Glomerular endothelial cell (primary cell): ENCODE measurements around the gene CELSR1. TPM values are rescaled to one million over a fixed set of nuclear protein-coding genes. Genes with fewer than 3 reads are reported as not detected.
"Not testable (repeated sequence)": the region's sequence is repeated elsewhere in the genome, so short reads cannot be mapped to it uniquely, and the experiment has no call there.

Experiments
- DNase-seq: peaks from one replicate; pipeline ENCODE4 v3.0.0-alpha.2; 2011; ENCODE audit warnings: low read depth, low spot score; ENCODE audit errors: extremely low read depth
- total RNA-seq: library from RNA; depleted of rRNA; stranded (reverse); fragments of >200 nt; gene quantifications from 2 replicates; pipeline ENCODE4 v1.2.3, GENCODE V29; 2015

CELSR1 gene
- total RNA-seq, 1 donor from 2014 or later: 9.5 TPM

DNA sequence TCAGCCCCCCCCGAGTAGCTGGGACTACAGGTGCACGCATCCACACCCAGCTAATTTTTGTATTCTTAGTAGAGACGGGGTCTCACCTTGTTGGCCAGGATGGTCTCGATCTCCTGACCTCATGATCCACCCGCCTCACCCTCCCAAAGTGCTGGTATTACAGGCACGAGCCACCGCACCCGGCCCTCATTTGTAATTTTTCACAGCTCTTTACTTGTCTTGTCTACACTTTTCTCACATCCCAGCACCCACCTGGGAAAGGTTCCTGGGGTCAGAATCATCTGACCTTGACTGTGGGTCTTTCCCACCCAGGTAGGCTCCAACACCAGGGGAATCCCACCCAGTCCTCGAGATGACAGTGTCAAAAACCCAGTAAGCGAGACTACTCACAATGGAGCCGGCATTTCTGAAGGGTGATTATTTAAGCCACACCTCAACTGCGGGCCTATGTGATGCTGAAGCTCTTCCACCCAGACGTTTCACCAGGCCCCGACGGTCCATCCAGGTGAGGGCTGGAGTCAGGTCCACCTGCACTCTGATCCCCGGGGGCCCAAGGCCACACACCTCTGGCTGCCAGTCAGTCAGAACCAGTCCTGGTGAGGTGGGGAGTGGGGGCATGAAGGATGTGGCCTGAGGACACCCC is 23.4 kb downstream of the CELSR1 start:
- no peak for DNase-seq

DNA sequence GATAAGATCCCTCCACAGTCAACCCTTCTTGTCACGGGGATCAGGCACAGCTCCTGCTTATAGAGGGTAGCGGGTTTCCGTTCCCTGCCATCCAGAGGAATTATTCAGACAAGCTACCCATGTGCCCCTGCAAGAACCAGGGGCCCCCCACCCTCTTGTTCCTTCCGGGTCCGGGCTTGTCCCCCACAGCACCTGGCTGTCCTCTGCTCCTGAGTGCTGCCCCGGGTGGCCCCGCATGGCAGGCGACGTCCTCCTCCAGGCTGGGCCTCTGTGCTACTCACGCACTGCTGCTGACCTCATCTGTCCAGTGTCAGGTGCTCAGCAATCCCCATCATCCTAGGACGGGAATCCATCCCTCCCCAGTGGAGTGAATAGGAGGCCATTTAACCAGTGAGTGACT is 24.7 kb downstream of the CELSR1 start:
- no peak for DNase-seq

DNA sequence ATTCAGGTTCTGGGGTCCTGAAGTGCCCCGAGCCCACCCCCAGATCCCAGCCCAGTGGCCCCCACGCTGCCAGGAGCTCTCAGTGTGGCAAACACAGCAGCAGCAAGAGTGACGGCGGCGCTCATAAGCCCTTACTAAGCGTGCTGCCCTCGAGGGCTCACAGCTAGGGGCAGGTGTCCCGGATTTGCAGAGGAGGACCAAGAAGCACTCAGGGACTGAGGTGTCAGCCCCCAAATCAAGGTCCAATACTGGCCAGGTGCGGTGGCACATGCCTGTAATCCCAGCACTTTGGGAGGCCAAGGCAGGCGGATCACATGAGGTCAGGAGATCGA is 25.4 kb downstream of the CELSR1 start:
- DNase-seq: no peak

DNA sequence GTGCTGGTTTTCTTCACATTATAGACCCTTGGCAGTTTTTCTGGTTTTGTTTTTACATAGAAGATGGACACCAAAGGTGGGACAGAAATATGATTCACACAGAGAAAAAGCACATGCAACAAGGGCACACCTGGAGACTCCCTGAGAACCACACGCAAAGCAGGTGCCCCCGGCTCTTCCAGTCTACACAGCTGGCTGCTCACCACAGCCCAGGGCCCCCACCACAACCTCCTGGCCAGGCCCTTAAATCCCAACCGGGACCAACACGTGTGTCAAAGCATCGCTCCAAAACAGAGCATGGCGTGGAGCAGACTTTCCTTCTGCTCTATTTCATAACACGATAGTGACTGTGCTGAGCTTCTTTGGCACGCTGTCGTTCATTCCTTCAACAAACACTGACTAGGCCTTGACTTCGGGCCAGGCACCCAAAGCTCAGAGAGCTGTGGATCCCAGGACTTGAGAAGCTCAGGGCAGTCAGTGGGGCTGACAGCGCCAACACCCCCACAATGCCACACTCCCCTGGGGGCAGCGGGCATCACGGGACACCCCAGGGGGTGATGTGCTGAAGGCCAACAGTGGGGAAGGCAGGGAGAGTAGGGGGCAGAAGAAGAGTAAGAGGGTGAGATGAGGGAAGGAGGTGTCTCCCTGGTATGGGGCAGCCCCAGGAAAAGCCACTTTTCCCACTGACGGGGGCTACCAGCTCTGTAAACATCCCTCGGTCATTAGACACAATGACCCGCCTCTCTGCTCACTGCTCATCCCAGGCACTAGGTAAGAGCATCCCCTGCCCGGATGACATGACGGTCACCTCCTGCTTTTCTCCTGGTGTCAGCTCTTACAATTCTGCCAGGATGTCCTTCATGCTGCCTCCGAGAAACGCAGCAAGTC is 26.0 kb downstream of the CELSR1 start:
- DNase-seq: no peak

DNA sequence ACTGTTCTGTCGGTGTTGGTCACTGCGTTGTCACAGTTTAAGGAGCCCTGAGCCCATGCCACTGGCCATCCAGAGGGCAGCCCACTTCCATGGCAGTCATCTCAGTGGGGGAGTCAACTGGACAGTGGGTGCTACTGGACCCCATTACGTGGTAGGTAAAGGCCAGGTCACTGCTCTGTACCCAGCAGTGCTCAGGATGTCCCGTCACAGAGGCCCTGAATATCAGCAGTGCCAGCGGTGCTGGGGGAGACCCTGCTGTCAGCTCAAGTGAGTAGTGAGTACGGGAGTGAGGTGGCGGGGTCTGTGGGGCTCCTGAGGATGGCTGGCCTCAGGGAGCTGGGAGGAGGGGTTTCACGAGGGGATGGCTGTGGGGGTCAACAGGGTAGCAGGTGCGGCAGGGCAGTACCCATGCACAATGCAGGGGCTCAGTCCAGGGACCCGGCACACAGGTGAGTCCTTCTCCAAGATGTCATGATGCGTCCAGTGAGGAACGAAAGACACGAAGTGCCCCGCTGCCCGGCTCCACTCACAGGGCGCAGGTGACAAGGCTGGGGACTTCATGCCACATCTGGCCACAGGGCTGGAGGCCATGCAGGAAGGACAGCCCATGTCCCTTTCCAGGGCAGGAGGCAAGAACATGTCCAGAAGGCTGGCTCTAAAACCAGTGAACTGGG is 27.9 kb downstream of the CELSR1 start:
- DNase-seq: no peak

DNA sequence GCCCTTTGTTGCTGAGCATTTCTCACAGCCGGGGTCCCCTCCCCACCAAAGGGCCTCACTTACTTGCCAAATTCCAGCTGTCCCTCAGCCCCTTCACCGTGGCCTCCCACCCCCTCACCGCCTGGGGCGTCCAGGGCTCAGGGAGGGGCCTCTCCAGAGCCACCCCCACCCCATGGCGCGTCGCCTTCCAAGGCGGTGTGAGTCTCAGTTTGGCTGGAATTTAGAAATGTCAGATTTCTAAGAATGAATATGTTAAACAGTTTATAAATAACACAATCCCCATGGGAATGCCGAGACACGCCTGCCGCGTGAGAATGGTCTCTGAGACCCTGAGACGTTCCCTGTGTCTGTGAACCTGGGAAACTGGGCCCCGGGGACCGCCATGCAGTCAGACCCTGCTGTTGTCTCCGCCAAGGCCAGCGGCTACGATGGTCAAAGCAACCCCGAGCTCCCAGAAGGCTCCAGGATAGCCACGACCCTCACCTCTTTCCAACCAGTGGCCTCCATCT is 28.9 kb downstream of the CELSR1 start:
- no peak for DNase-seq

DNA sequence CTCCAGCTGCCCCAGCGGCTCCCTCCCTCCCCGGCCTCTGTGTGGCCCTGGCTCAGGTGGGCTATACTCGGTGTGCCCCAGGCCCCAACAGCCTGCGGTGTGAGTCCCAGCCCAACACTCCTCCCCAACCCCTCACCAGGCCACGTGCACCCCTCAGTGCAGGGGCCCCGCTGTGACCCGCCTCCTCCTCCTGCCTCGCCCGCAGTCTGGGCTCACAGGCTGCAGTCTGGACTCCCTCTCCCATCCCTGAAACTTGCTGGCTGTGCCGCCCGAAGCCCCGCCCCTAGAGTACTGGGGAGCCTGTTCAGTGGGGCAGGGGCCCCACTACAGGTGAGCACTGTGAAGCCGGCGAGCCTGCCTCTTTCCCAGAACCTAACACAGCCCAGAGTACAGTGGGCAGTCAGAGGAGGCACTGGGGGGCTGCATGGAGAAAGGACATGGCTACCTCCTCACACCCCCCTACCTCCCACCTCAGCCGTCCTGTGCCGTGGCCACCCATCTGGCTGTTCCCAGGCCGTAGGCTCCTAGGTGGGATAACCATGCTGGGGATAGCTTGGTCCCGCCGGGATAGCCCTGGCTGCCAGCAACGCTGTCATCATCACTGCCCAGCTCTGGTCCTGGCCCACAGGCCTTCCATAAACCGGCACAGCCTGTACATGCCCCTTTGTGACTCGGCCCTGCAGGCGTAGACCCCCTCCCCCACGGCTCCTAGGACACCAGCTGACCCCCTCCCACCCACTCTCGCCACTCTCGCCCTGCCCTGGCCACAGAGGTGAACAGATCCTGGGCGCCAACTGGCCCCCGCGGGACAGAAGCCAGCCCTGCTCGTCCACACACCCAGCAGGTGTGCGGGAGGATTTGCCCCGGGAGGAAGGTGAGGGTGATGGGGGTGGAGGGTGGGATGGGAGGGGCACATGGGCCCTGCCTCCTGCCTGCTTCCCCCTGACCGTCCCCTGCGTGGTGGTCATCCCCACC is 29.7 kb downstream of the CELSR1 start:
- DNase-seq: no peak

DNA sequence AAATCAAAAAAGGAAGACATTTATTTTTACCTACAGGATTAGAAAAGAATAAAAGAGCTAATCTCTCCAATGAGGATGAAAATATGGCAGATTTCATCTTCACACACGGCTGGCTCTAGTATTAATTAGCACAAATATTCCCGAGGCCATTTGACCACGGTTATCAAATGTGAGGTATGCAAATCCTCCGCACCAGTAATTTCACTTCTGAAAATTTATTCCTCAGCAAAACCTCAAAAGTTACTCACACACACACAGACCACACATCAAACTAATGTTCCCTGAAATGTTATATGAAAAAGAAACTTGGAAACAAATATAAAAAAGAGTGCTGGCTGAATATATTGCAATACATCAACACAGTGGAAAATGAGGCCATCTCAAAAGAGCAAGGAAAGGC is 32.8 kb downstream of the CELSR1 start:
- no peak for DNase-seq

DNA sequence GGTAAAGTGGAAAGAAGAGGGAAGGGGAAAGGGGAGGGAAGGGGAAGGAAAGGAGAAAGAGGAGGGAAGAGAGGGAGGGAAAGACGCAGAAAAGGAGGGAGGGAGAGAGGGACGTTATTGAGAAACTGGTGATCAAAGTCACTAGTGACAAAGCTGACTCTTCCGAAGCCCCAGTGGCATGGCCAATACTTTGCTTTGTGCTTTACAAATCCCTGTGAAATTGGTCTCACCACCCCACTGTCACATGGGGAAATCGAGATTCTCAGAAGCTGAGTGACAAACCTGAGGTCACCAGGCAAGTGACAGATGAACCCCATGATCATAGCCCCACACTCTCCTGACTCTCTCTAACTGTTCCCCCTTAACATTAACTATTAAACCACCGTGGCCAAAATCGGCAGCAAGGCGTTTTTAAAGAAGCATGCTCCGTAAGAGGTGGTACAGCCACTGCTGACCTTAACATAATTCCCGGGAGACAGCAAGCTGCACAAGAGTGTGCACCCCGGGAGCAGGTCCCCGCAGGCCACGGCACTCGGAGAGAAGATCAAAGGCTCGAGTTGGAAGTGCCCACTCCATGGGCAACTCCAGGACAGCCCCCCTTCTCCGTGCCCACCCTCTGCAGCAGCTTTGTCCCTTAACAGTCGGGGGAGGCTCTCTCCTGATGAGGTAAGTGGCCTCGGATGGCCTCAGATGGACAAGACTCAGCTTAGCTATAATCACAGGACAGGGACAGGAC is 34.8 kb downstream of the CELSR1 start:
- no peak for DNase-seq

DNA sequence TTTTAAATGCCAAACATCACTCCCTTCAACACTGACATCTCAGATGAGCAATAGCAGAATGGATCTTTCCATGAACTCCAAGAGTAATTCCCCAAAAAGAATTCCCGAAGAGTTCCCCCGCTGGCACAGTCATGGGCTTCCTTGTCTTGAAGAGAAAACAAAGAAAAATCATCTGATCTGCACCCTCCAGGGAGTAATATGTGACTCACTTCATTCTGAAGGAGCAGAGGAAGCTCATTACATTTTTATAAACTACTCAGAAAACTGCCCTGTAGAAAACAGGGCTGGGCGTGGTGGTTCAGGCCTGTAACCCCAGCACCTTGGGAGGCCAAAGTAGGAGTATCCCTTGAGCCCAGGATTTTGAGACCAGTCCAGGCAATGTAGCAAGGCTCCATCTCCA is 35.7 kb downstream of the CELSR1 start:
- no peak for DNase-seq

DNA sequence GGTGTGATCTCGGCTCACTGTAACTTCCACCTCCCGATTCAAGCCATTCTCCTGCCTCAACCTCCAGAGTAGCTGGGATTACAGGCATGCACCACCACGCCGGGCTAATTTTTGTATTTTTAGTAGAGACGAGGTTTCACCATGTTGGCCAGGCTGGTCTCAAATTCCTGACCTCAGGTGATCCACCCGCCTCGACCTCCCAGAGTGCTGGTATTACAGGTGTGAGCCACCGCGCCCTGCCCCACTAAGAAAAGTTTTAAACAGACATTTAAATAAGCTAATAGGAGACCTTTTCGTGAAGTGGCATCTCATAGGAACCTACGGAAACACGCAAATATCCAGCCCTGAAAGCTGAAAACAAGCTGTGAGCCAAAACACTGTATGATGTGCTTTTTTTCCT is 36.2 kb downstream of the CELSR1 start:
- DNase-seq: not testable (repeated sequence)

DNA sequence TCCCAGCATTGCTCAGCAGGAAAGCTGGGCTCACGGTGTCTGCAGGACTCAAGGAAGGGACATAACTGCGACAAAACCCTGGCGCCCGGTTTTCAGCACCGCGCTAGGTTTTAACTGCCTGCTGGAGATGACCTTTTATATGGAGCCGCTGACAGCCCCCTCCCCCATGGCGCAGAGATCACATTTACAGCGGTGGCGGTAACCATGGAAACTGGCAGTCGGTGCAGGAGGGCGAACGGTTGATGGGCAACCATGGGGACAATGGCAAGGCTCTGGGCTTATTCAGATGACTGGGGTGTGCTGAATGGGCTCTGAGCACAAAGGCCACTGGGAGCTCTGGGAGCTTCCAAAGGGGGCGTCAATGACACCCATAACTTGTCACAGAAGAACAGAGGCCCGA is 37.2 kb downstream of the CELSR1 start:
- DNase-seq: no peak

DNA sequence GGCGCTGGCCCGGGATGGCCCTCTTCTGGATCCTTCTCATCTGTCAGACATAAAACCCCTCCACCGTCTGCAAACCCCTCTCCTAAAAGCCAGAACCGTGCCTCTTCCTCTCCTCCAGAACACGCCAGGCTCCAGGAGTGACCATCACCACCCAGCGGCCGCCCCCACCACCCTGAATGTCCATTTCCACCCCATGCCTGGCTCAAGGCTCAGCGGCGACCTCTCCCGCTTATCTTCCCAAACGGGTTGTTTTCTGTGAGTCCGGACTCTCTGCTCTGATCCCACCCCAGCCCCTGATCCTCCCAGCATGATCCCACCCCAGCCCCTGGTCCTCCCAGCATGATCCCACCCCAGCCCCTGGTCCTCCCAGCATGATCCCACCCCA is 37.6 kb downstream of the CELSR1 start:
- DNase-seq: no peak

DNA sequence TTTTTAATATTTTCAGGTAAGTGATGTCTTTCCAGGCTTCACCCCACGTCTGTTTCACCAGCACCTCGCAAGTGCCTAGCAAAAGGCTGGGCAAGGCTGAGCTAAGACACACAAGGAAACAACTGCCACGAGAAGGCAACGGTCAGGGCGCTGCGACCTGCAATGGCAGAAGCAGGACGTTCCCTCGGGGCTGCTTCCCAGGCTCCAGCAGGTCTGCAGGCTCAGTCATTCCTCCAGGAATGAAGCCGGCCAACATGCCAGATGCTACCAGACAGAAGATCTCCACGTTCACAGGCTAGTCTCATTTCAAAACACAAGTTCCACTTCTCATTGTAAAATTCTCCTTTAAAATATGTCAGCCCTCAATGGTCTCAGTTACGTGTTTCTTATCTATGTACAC is 45.5 kb downstream of the CELSR1 start:
- no peak for DNase-seq

DNA sequence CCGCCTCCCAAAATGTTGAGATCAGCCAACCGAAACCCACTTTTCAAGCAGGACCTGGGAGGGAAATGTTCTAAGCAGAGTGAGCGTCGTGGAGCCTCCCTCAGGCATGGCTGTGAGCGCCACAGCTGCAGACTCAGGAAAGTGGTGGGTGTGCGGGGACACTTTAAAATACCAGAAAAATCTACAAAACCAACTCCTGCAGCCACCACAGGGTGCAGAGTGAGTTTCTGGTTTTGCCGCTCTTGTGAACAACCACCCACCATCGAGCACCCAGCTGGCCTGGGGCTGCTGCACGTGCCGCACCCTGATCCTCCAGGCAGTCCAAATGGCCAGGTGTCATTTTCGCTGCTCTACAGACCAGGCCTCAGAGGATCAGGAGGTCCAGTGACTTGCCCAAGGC is 46.9 kb downstream of the CELSR1 start:
- no peak for DNase-seq

DNA sequence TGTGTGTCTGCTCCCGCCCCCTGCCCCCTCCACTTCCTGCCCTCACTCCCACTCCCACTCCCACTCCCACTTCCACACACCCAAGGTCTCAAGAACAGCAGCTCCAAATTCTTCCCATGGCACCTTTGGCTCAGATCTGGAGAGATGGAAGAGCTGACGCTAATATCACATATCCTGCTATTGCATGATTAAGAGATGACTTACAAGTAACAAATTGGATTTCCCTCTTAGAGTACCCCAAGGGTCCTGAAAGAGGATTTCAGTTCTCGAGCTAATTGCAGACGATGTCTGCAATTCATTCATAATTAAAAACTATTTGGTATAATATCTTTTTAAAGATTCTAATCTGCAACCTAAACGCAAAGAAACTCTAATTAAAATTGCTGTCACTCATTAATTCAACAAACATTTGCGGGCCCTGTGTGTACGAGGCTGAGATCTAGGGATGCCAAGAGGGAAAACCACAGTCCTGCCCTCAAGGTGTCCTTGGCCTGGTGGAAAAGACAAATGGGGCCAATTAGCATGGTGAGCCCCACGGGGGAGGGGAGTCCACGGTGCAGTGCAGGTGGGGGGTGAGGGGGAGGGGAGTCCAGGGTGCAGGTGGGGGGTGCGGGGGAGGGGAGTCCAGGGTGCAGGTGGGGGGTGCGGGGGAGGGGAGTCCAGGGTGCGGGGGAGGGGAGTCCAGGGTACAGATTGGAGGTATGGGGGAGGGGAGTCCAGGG is 50.3 kb downstream of the CELSR1 start:
- no peak for DNase-seq

DNA sequence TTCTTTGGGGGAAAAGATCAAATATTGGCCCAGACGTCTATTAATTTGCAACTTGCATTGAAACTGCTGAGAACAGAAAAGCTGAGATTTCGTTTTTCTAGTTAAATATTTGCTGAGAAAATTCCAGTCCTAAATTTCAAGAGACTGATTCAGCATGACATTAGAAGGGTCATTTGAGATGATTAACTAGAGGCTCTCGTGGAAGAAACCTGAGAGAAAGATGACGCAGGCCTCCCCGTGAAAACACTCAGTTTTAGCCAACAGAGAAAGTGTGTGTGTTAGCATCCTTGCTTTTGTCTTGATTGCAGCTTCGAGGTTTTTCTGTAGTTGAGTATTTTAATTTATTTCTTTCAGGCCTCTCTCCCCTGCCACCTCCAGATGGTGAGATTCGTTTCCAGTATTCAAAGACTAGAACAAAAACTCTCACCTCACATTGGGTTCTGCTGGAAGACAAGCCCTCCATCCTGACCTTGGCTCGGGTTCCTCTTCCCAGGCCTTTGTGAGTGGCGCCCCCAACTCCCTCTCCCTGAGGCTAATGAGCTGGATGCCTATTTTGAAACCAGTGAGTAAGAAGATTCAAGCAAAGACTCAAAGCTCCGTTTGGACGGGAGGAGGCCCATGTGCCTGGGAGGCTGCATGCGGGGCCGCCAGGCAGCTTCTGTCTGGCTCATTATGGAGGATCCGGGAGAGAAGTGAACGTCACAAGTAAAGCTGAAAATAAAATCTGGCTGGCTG is 52.4 kb downstream of the CELSR1 start:
- DNase-seq: no peak

DNA sequence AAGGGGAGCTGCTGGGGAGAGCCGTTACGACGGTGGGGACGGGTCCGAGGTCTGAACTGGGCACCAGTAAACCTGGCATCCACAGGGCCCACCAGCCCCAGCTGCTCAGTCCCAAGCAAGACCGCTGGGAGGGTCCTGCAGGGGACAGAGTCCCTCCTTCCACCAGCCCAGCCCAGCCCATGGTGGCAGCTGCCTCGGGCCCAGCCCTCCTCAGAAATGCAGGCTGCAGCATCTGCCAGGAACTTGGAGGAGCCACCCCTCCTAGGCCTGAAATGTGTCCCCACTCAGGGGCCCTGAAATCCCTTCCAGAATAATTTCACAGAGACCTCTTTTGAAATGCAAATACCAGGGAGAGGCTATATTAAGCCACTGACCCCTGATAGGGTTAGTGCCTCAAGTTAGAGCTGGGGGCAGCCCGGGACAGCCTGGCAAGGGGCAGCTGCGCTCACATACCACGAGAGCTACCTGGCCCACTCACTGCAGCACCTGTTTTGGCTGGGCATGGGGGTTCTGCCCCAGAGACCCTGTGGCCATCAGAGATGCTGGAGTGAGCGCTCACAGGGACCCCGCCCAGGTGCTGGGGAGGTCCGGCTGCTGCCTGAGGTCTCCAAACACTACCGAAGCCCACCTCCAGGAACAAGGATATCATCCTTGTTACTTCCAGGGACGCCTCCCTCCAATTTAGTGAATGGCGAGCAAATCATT is 53.1 kb downstream of the CELSR1 start:
- no peak for DNase-seq
